Measurements from ENCODE around the gene CIAO3.

CIAO3 gene

DNA sequence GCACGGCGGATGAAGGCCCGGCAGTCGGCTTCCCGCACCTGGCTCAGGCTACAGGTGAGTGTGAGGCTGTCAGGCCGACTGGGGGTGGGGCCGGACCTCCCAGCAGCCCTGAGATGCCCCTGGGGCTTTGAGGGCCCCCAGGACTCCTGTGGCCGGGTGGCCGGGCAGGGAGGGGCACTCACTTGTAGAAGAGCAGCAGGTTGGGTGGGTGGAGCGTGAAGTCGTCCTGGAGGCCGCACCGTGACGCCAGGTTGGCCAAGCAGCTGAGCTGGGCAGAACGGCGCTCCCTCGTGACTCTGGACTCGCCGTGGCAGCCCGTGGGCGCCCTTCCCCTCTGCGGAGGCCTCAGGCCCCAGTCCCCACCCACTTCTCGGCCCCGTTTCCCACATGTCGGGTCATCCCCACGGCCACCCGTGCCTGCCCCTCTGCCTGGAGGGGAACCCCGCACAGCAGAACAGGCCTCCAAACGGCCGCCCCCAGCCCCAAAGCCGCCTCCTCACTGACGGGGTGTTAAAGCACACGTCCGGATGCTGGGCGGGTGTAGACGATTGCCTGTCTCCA, 34.5 kb upstream of the CIAO3 start:
- DNase-seq = no peak

GRCh38 chr16:774086-775001, 33.5 kb upstream of the CIAO3 start:
- DNase-seq = no peak

DNA sequence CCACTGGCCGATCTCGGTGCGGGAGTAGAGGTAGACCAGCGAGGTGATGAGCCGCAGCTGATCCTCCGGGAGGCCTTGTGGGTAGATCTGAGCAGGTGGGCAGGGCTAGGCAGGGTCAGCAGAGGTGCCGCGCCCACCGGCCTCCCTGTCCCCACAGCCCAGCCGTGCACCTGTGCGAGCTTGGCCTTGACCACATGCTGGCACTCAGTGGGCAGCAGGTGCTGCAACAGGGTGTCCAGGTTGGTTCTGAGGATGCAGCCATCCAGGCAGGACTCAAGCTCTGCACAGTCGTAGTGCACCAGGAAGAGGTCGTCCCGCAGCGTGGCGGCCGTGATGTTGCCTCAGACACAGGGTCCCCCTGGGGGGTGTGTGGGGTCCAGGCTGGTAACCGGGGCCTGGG, 32.2 kb upstream of the CIAO3 start:
- DNase-seq = no peak

- DNase-seq = no peak
Measured at GRCh38 chr16:770411-770810, 29.6 kb upstream of the CIAO3 start.

DNA sequence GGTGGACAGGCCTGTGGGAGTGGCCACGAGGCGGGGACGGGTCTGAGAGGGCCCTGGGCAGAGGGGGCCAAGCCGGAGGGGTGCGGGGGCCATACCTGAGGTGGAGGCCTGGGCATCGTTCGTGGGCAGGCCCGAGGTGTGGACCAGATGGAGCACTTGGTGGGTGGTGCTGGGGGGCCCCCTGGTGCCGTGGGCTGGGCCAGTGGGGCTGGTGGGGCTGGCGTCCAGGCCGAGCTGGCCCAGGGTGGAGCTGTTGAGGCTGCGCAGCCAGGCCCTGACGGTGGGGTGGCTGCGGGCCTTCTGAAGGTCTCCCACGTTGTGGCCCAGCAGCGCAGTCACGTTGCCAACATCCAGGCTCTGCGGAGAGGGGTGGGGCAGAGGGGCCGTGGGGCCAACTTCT, 29.1 kb upstream of the CIAO3 start:
- DNase-seq = no peak

GRCh38 chr16:769184-769784, 28.5 kb upstream of the CIAO3 start:
- no peak for DNase-seq

GRCh38 chr16:768428-768827, 27.6 kb upstream of the CIAO3 start:
- no peak for DNase-seq

- no peak for DNase-seq
Measured at GRCh38 chr16:767743-768235, 27.0 kb upstream of the CIAO3 start.

DNA sequence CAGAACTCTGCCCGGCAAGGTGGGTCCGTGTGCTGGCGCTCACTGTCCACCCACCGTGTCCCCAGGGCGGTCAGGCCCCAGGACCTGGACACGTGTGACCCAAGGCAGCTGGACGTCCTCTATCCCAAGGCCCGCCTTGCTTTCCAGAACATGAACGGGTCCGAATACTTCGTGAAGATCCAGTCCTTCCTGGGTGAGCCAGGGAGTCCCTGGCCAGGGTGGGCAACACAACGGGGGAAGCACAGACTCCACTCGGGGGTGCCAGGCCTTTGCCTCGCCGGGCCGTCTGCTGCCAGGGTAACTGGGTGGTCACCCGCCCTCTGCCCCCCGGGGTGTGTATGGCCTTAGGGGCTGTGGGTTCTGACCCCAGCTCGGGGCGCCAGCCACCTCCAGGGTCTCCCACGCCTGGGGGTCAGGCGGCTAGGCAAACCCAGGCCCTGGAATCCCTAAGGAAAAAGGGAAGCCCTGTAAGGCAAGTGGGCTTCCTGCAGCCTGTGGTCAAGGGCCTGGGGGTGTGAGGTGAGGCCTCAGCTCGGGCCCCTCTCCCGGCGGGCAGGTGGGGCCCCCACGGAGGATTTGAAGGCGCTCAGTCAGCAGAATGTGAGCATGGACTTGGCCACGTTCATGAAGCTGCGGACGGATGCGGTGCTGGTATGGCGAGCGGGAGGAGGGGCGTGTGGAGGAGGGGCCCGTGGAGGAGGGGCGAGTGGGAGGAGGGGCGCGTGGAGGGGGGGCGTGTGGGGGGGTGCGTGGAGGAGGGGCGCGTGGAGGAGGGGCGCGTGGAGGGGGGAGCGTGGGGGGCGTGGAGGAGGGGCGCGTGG, 26.2 kb upstream of the CIAO3 start:
- DNase-seq = no peak

DNA sequence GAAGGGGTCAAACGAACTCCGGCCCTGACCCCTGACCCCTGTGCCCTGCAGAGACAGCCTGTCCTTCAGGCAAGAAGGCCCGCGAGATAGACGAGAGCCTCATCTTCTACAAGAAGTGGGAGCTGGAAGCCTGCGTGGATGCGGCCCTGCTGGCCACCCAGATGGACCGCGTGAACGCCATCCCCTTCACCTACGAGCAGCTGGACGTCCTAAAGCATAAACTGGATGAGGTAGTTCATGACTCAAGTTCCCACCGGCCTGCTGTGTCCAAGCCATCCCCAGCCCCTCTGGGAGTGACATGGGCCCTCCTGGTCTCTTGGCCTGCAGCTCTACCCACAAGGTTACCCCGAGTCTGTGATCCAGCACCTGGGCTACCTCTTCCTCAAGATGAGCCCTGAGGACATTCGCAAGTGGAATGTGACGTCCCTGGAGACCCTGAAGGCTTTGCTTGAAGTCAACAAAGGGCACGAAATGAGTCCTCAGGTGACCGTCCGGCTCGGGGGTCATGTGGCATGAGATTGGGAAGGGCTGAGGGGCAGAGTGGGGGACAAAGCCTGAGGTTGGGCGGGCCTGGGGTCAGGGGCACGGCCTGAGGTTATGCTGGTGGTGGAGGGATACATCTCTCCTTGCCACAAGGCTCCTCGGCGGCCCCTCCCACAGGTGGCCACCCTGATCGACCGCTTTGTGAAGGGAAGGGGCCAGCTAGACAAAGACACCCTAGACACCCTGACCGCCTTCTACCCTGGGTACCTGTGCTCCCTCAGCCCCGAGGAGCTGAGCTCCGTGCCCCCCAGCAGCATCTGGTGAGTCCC, 25.4 kb upstream of the CIAO3 start:
- DNase-seq = no peak

- DNase-seq = no peak
Measured at GRCh38 chr16:765488-765865, 24.7 kb upstream of the CIAO3 start.

DNA sequence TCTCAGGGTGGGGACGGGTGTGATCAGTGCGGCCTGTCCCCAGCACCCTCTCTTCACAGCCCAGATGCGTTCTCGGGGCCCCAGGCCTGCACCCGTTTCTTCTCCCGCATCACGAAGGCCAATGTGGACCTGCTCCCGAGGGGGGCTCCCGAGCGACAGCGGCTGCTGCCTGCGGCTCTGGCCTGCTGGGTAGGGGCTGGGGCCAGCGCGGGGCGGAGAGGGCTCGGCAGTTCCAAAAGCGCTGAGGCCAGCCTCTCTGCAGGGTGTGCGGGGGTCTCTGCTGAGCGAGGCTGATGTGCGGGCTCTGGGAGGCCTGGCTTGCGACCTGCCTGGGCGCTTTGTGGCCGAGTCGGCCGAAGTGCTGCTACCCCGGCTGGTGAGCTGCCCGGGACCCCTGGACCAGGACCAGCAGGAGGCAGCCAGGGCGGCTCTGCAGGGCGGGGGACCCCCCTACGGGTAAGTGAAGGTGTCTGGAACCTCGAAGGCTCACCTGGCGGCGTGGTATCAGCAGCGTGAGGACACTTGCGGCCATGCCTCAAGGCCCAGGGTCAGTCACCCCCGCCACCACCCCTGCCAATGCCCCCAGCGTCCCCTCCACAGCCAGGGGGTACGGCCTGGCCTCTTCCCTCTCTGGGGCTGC, 24.2 kb upstream of the CIAO3 start:
- no peak for DNase-seq

GRCh38 chr16:764184-764750, 23.5 kb upstream of the CIAO3 start:
- no peak for DNase-seq

DNA sequence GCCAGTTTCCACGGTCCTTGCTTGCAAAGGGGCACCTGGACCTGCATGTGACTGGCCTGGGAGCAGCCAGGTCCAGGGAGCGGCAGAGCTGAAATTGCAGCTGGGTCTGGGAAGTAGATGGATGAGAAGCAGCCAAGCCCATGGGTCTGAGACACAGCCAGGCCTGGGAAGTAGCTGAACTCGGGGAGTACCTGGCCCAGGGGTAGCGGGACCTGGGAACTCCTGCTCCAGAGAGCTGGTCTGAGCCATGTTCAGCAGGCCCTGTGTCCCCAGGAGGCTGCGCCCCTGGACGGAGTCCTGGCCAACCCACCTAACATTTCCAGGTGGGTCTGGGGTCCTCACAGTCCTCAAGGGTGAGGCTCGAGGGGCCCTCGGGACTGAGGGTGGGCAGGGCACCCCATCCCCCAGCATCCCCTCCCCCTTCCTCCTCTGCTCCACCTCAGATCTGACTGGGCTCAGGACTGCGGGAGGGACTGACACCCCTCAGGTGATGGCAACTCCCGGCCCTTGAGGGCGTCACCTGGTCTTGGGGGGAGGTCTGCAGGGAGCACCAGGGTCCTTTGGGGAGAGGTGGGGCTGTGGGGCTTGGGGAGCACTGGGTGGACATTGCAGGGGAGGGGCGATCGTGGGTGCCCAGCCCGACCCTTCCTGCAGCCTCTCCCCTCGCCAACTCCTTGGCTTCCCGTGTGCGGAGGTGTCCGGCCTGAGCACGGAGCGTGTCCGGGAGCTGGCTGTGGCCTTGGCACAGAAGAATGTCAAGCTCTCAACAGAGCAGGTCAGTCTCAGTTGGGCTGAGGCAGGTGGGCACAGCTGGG, 22.8 kb upstream of the CIAO3 start:
- no peak for DNase-seq

DNA sequence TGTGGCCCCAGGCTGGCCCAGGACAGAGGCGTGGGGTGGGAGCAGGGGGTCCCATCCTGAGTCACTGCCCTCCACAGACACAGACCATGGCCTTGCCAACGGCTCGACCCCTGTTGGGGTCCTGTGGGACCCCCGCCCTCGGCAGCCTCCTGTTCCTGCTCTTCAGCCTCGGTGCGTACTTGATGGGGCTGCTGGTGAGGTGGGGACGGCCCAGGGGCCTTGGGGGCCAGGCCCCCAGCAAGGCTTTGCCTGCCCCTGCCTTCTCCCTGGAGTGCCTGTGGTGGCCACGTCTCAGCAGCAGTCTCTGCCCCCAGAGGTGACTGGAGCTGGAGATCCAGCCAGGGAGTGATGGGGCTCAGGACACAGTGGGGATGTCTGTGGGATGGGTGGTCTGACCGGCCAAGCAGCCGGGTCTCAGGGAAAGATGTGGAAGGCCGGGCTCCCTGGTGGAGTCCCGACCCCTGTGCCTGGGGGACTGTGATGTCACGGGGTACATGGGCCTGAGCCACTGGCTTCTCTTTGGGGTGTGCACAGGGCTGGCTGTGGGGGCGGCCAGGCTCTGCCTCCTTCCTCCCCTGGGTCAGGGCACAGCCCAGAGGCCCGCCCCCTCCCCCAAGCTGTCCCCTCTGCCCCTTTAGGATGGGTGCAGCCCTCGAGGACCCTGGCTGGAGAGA, 21.9 kb upstream of the CIAO3 start:
- no peak for DNase-seq

- no peak for DNase-seq
Measured at GRCh38 chr16:761625-762513, 21.1 kb upstream of the CIAO3 start.

DNA sequence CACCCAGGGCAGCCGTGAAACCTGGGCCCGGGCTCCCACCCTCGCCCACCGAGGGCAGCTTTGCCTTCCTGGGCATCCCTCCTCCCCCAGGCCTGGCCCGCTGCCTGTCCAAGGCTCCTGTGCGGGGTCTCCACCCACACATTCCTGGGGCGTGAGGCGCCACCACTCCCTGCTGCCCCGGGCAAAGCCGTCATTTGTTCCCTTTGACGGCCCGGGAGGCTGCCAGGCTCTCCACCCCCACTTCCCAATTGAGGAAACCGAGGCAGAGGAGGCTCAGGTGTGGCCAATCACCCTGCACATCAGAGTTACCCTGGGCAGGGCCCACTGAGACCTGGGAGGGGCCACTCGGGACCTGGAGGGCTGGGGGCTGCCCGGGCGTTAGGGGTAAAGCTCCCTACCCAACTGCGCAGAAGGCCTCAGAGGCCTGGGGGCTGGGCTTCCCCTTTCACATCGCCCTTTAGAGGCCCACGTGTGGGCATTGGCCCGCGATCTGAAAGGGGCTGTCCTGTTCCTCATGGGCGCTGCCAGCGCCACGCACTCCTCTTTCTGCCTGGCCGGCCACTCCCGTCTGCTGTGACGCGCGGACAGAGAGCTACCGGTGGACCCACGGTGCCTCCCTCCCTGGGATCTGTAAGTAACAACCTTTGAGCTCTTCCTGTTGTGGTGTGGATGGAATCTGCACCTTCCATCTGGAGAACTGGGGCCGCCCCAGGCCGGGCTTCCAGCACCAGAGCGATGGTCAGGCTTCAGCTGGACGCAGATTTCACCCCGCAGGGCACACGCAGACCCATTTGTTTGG, 19.9 kb upstream of the CIAO3 start, which contains the start of gene MSLN:
MSLN (plus strand) TSS at position 190 of the 799 bp plus-strand sequence. CDS start 1,947 bp downstream, outside the sequence.
- DNase-seq = no peak

DNA sequence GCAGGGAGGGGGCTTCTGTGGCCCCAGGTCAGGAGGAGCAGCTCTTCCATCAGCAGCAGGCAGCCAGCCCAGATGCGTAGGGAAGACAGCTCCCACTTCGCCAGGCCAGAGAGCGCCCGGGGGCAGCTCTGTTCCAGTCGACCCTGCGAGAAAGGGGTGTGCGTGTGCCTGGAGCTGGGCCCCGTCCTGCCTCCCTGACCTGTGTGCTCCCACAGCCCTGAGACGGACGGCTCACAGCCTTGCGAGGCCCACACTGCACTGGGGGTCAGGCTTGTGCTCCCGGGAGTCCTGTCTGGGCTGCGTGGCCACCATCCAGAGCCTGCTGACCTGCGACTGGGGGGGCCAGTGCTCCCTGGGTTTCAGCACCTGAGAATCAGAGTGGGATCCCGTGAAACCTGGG, 19.3 kb upstream of the CIAO3 start:
- DNase-seq = no peak
